Skin epidermis (tissue), 12 donors: ENCODE results near the gene HAPLN2.
"Not testable (repeated sequence)": the region's sequence is repeated elsewhere in the genome, so short reads cannot be mapped to it uniquely, and the experiment has no call there.

ENCODE experiments used
- H3K27ac ChIP-seq, 21 experiments: fragments of 200-600 bp; sonication (generic) in 11 of 21; one replicate each; pipeline ENCODE4 v1.5.0; 2020; ENCODE audit warnings: mild to moderate bottlenecking in 3 of 21, inconsistent platforms in 2 of 21, moderate library complexity in 2 of 21
- H3K4me3 ChIP-seq, 7 experiments: fragments of 200-600 bp; sonication (generic) in 2 of 7; one replicate each; pipeline ENCODE4 v1.5.0; 2020; ENCODE audit warnings: inconsistent platforms in 2 of 7, mild to moderate bottlenecking in 2 of 7, moderate library complexity in 1 of 7

HAPLN2 gene

GRCh38 chr1:156591181-156591431, 28.1 kb upstream of the HAPLN2 start:
- Histone ChIP-seq H3K4me3 (peak overlapping the region; percentile 49 to 89 (median 77)), H3K27ac (peak overlapping the region; percentile 33 to 93 (median 86))

DNA sequence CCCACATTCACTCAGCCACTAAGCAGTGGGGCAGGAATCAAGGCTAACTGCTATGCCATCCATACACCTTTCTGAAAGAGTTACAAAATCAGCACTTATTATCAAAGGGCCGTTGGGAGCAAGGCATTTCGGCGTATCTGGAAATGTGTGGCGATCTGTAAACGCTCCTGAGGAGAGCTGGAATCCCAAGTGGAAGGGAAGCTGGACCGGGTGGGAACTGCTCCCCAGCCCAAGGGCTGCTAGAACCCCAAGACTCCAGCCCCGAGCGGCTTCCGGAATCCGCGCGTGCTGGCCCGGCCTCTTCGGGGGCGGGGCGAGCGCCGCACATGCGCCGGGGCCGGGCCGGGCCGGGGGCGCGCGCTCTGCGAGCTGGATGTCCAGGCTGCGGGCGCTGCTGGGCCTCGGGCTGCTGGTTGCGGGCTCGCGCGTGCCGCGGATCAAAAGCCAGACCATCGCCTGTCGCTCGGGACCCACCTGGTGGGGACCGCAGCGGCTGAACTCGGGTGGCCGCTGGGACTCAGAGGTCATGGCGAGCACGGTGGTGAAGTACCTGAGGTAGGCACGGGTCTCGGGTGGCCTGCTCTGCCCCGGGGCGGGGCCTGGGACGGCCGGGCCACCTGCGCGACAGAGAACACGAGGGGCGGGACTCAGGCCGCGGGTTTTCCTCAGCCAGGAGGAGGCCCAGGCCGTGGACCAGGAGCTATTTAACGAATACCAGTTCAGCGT, 27.6 kb upstream of the HAPLN2 start, which contains the start of gene NAXE:
NAXE (plus strand) TSS at position 345 of the 726 bp plus-strand sequence; CDS start at position 374, 29 bp downstream.
- peak within 1 kb of the TSS; percentile 49 to 89 (median 77) for H3K4me3 ChIP-seq
- H3K27ac ChIP-seq, result peak within 1 kb of the TSS; percentile 33 to 93 (median 86)

DNA sequence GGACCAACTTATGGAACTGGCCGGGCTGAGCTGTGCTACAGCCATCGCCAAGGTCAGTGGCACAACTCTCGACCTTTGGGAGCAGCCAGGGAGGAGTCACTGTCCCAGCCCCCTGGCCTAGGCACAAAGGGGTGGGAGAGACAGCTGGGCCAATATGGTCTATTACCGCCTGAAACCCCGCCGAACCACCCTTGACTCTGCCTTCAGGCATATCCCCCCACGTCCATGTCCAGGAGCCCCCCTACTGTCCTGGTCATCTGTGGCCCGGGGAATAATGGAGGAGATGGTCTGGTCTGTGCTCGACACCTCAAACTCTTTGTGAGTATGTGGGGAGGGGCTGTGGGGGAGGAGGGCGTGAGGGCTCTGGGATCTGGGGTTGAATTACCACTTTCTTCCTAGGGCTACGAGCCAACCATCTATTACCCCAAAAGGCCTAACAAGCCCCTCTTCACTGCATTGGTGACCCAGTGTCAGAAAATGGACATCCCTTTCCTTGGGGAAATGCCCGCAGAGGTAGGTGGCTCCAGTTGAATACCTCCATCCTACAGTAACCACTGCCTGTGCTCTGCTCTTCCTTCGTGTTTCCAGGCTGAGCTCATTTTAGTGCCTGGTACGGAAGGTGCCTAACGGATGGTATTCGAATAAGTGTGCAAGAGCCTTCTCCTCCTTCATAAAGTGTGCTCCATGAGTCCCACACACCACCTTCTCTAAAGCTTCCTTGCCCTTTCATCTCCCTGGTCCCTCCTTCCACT, 26.9 kb upstream of the HAPLN2 start:
- H3K27ac ChIP-seq, result peak overlapping the region in 20 of 21 experiments; percentile 63 to 93 (median 86)
- peak overlapping the region; percentile 49 to 89 (median 77) for H3K4me3 ChIP-seq

- peak overlapping the region in 3 of 21 experiments; percentile 16 to 77 (median 72) for H3K27ac ChIP-seq
- no peak overlapping the region for H3K4me3 ChIP-seq
These were observed 26.1 kb upstream of the HAPLN2 start for GRCh38 chr1:156592910-156593660.

GRCh38 chr1:156593661-156593989, 25.6 kb upstream of the HAPLN2 start:
- H3K4me3 ChIP-seq, result no peak overlapping the region
- no peak overlapping the region for H3K27ac ChIP-seq

DNA sequence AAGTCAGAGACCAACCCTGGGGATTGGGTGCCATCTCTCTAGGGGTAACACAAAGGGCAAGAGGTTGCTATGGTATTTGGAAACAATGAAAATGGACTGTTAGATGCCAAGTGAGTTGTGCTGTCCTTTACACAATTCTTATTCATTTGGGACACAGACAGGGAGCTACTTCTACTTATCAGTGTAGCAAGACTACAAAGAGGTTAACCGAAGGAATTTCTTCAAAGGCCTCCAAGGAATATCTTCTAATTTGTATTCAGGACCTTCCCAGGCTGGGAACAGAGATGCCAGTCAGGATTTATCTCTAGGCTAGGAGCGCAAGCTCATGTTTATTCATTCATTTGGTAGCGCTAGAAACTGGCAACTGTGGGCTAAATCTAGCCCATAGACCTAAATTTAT, 25.0 kb upstream of the HAPLN2 start:
- H3K4me3 ChIP-seq, result no peak overlapping the region
- H3K27ac ChIP-seq, result no peak overlapping the region

DNA sequence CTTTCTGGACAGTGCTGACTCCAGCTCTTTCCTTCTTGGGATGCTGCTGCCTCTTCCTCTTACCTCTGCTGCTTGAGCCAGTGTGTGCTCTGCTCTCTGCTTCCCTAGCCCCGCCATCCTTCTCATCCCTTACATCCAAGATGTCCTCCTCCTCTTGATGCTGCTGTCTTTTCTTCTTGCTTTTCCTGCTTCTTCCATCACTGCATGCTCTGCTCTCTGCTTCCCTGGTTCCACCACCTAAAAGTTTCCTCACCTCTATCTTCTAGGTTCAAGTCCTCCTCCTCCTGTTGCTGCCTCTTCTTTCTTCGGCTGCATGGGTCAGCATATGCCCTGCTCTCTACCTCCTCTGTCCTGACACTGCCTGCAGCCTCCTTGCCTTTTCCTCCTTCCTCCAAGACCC, 24.2 kb upstream of the HAPLN2 start:
- H3K27ac ChIP-seq, result no peak overlapping the region
- H3K4me3 ChIP-seq, result no peak overlapping the region

GRCh38 chr1:156596426-156596825, 22.8 kb upstream of the HAPLN2 start:
- no peak overlapping the region for H3K4me3 ChIP-seq
- no peak overlapping the region for H3K27ac ChIP-seq

DNA sequence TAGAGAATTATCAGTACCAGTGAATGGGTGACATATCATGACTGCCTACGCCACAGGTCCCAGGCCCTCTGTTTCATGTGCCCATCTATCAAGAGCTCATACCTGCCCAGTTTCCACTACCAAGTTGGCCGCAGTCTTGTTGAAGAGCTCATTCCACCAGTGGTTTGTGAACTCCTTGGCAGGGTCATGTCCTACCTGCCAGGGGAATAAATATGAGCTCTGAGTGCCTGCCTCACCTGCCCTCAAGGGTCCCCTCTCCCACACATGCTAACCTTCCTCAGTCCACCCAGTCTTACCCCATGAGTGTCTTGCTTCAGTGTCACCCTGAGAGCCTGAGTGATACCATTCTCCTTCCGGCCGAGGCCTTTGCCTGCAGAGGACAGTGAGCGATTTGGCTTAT, 21.1 kb upstream of the HAPLN2 start:
- no peak overlapping the region for H3K27ac ChIP-seq

DNA sequence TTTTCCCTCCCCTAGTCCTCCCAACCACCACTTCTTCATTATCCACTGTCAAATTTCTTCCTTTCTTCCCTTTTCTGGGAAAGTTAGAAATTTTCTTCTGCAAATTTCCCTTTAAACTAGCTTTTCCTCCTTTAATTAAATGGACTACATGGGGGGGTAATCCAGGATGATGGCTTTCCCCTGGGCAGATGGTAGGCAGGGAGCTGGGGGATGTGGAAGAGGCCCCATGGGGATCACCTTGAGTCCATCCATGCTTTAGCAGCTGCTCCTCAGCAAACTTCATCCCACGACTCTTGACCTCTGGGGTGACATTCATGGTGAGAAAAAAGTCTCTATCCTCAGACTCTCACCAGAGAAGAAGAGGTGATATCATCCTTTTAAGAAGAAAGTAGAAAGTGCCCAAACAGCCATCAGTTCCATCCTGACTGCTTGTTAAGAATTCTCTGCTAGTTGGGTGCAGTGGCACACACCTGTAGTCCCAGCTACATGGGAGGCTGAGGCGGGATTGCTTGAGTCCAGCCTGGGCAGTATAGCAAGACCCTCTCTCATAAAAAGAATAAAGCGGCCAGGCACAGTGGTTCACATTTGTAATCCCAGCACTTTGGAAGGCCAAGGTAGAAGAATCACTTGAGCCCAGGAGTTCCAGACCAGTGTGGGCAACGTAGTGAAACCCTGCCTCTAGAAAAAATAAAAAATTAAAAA, 20.3 kb upstream of the HAPLN2 start:
- H3K27ac ChIP-seq, result no peak overlapping the region
- H3K4me3 ChIP-seq, result no peak overlapping the region

More for the DNA sequence above, 21.1 kb upstream of the HAPLN2 start:
- H3K4me3 ChIP-seq, result no peak overlapping the region

DNA sequence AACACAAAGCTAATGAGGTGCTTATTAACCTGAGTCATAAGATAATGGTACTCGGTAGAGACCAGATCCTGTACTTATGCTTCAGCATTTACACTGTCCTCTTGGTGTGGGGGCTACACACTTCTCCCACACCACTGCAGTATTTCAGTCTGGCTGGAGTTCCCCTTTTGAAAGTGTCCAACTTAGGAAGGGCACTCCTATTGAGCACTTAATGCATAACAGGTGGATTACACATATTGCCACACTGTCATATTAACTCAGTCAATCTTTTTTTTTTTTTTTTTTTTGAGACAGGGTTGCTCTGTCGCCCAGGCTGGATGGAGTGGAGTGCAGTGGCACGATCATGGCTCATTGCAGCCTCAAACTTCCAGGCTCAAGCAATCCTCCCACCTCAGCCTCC, 19.4 kb upstream of the HAPLN2 start:
- no peak overlapping the region for H3K4me3 ChIP-seq
- H3K27ac ChIP-seq, result no peak overlapping the region

DNA sequence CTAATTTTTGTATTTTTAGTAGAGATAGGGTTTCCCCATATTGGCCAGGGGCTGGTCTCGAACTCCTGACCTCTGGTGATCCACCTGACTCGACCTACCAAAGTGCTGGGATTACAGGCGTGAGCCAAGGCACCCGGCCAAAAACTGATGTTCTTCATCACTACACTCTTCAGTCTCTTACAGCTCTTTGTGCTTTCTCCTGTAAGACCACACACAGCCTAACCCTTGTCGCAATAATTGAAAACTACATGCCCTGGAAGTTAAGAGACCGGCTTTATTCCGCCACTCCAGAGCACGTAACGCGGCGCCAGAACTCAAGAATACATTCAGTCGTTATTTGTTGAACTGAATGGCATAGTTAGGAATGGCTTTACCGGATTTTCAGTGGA, 18.5 kb upstream of the HAPLN2 start:
- H3K27ac ChIP-seq, result peak overlapping the region in 20 of 21 experiments; percentile 46 to 88 (median 79)
- H3K4me3 ChIP-seq, result peak overlapping the region; percentile 59 to 78 (median 68)

- peak within 1 kb of the TSS; percentile 59 to 78 (median 68) for H3K4me3 ChIP-seq
- H3K27ac ChIP-seq, result peak within 1 kb of the TSS in 20 of 21 experiments; percentile 46 to 88 (median 79)
These were observed 17.9 kb upstream of the HAPLN2 start, which contains the start of gene GPATCH4 for GRCh38 chr1:156601122-156601830. GPATCH4 (minus strand) TSS chr1:156601479.

DNA sequence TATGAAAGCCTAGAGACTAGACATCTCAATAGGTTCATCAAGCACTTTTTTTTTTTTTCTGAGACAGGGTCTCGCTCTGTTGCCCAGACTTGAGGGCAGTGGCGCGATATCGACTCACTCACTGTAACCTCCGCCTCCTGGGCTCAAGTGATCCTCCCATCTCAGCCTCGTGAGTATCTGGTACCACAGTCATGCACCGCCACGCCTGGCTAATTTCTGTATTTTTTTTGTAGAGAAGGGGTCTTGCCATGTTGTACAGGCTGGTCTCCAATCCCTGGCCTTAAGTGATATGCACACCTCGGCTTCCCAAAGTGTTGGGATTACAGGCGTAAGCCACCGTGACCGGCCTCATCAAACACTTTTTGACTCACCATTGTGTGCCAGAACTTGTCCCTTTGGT, 17.3 kb upstream of the HAPLN2 start:
- H3K4me3 ChIP-seq, result peak overlapping the region; percentile 59 to 78 (median 68)
- peak overlapping the region in 20 of 21 experiments; percentile 46 to 88 (median 79) for H3K27ac ChIP-seq

DNA sequence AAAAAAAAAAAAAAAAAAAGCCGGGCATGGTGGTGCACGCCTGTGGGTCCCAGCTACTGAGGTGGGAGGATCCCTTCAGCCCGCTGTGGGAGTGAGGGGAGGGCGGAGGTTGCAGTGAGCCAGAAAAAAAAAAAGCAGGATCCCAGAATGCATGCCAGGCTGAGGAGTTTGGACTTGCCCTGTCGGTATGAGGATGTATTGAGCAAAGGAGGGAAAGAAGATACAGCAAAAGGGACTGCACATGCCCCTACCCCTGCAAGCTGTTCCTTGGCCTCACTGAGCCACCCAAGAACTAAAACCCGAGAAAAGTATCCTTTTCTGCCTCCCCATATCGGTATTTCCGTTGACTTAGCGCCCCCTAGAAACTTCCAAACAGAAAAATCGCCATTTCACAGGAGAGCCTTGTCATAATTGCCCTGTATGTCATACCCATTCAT, 16.6 kb upstream of the HAPLN2 start:
- no peak overlapping the region for H3K4me3 ChIP-seq
- H3K27ac ChIP-seq, result no peak overlapping the region

DNA sequence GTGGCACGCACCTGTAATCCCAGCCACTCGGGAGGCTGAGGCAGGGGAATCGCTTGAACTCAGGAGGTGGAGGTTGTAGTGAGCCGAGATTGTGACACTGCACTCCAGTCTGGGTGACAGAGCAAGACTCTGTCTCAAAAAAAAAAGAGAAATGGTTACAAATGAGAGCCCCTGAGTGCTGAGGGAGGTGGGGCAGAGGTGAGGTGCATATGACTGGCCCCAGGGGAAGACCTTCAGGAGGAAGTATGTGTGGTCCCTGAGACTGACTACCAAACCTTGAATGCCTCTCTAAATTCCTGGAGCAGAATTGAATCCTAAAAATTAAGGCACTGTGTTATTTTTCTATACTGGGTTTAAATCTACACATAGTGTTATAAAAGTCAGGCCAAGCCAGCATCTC, 11.9 kb upstream of the HAPLN2 start:
- not testable (repeated sequence) for H3K27ac ChIP-seq, H3K4me3 ChIP-seq

- H3K27ac ChIP-seq, result no peak overlapping the region
- no peak overlapping the region for H3K4me3 ChIP-seq
These were observed 11.1 kb upstream of the HAPLN2 start for GRCh38 chr1:156608036-156608674.

DNA sequence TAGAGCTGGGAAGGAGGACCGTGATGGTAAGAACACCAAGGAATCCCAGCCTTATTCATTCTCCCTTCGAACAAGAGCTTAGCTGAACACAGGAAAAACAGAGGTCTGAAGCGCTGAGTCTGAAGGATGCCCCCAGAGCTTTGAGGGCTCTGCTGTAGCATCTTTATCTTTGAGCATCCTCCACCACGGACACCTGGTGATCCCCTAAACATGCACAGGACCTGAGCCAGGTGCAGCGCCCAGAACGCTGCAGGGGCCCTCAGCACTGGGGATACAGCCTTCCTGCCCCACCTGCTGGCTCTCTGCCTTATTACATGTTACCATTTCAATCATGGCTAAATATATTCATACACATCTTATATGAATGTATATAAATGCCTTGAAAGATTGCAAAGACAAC, 10.2 kb upstream of the HAPLN2 start:
- Histone ChIP-seq H3K4me3 (no peak overlapping the region), H3K27ac (no peak overlapping the region)

DNA sequence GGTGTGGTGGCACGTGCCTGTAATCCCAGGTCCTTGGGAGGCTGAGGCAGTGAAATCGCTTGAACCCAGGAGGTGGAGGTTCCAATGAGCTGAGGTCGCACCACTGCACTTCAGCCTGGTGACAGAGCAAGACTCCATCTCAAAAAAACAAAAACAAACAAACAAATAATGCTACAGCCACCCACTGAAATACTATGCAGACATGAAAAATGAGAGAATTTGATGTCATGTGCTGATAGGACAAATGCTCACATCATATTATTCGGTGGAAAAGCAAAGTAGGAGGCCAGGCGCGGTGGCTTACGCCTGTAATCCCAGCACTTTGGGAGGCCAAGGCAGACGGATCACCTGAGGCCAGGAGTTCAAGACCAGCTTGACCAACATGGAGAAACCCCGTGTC, 9.1 kb upstream of the HAPLN2 start:
- H3K27ac ChIP-seq, result not testable (repeated sequence)

More for the DNA sequence above, 9.1 kb upstream of the HAPLN2 start:
- not testable (repeated sequence) for H3K4me3 ChIP-seq
